Lower leg skin (tissue), 3 donors: ENCODE results near the gene RBKS.

Source experiments
- CTCF ChIP-seq, 3 donors: fragments of 450-650 bp; IDR thresholded peaks; one replicate each; pipeline ENCODE4 v1.5.1; 2016; ENCODE audit warnings: antibody characterized with exemption in 3 of 3, mild to moderate bottlenecking in 3 of 3, moderate library complexity in 2 of 3
- POLR2A ChIP-seq, 2 donors: fragments of 450-650 bp; IDR thresholded peaks; one replicate each; pipeline ENCODE4 v1.6.1; 2016 to 2017; ENCODE audit warnings: antibody characterized with exemption in 2 of 2, mild to moderate bottlenecking in 1 of 2, moderate library complexity in 1 of 2

GRCh38 chr2:27925766-27926472, 35.7 kb upstream of the RBKS start:
- TF ChIP-seq CTCF (IDR thresholded peaks at IDR 0.05) (no peak), POLR2A (IDR thresholded peaks at IDR 0.05) (no peak)
